OCI-LY1 (cell line): ENCODE data around the gene DCHS1.
A peak's percentile ranks its signal among the peaks of the same experiment; 100 is the strongest.

Experiments
- CTCF ChIP-seq: fragments of 200-600 bp; sonication (generic), shearing (Covaris generic); IDR thresholded peaks from 2 replicates; pipeline ENCODE4 v1.5.1; 2017; ENCODE audit warnings: mild to moderate bottlenecking, antibody characterized with exemption, low read length, moderate library complexity, mixed read lengths
- EZH2 ChIP-seq: fragments of 200-600 bp; sonication (generic), shearing (Covaris generic); IDR thresholded peaks from 2 replicates; pipeline ENCODE4 v1.8.0; 2017; ENCODE audit warnings: borderline replicate concordance, mixed run types, mild to moderate bottlenecking, antibody characterized with exemption, low read length, moderate library complexity, mixed read lengths

GRCh38 chr11:6638429-6638828 is 17.2 kb downstream of the DCHS1 start:
- TF ChIP-seq CTCF (peak; percentile 18; the same call in 1 of the 2 replicates), EZH2 (no peak)
